A549 (cell line): ENCODE measurements around the gene LARP4. TPM values are rescaled to one million over a fixed set of nuclear protein-coding genes. Genes with fewer than 3 reads are reported as not detected.

Experiments used
- ATAC-seq, 2 experiments: fragments of 200-7000 bp in 1 of 2; fragments of >200 bp in 1 of 2; cut with Nextera tagmentation in 1 of 2; cut with Tn5 transposase in 1 of 2; 3 replicates each; pipeline versions ENCODE4 v1.8.0 to v1.9.1; 2018 to 2020; ENCODE audit warnings: mild to moderate bottlenecking in 1 of 2, moderate library complexity in 1 of 2
- CTCF ChIA-PET: fragments of 300-600 bp; sonication (Branson Sonifier 250); formaldehyde crosslinking; extraction: SDS; loops from one replicate; lab custom pipeline; 2021; ENCODE audit warnings: antibody characterized with exemption, inconsistent platforms; lab: Yijun Ruan, JAX
- POLR2A ChIA-PET: fragments of 350-600 bp; formaldehyde crosslinking; extraction: SDS; loops from one replicate; lab custom pipeline; 2021; ENCODE audit warnings: antibody characterized with exemption, inconsistent platforms; lab: Yijun Ruan, JAX
- DNase-seq, 2 experiments: peaks; one replicate each; pipeline versions ENCODE4 v3.0.0 to v3.0.0-alpha.2; 2011 to 2016; ENCODE audit warnings: low read depth in 1 of 2, low spot score in 1 of 2
- FAIRE-seq: peaks from 2 replicates; lab custom pipeline; 2011; peaks lifted over from hg19 to GRCh38; lab: Jason Lieb, UNC
- H3K27ac ChIP-seq, 2 experiments: fragments of >200 bp; sonication (Bioruptor Twin); formaldehyde crosslinking; 3 replicates each; pipeline ENCODE4 v1.5.1; 2016 to 2017
- H3K4me1 ChIP-seq: fragments of >200 bp; sonication (Bioruptor Twin); formaldehyde crosslinking; 3 replicates; pipeline ENCODE4 v1.6.1; 2016
- H3K4me2 ChIP-seq: fragments of >200 bp; sonication (Bioruptor Twin); formaldehyde crosslinking; 3 replicates; pipeline ENCODE4 v1.6.1; 2016
- H3K4me3 ChIP-seq: fragments of >200 bp; sonication (Bioruptor Twin); formaldehyde crosslinking; 3 replicates; pipeline ENCODE4 v1.5.1; 2016
- H3K9me3 ChIP-seq: fragments of >200 bp; sonication (Bioruptor Twin); formaldehyde crosslinking; 3 replicates; pipeline ENCODE4 v1.6.1; 2016
- EHMT2 ChIP-seq: fragments of 200-600 bp; sonication (generic); IDR thresholded peaks from 2 replicates; pipeline ENCODE4 v1.6.1; 2016; ENCODE audit warnings: antibody characterized with exemption, low read depth, mild to moderate bottlenecking, moderate library complexity
- EP300 ChIP-seq, 2 experiments: fragments of >200 bp; sonication (Bioruptor Twin); formaldehyde crosslinking; IDR thresholded peaks; 2 replicates in 1 of 2; 3 replicates in 1 of 2; pipeline ENCODE4 v1.6.1; 2016 to 2017
- ESRRA ChIP-seq: fragments of 150-350 bp; IDR thresholded peaks from 2 replicates; pipeline ENCODE4 v1.6.1; 2014; ENCODE audit warnings: mild to moderate bottlenecking, low read length, borderline replicate concordance
- FOXS1 ChIP-seq: fragments of 250-450 bp; sonication (Bioruptor Pico); IDR thresholded peaks from 2 replicates; pipeline ENCODE4 v1.5.0; 2020; ENCODE audit warnings: mild to moderate bottlenecking, moderate library complexity
- GATA3 ChIP-seq: IDR thresholded peaks from 2 replicates; pipeline ENCODE4 v1.6.1; 2012; ENCODE audit warnings: borderline replicate concordance
- HDAC2 ChIP-seq: fragments of 200-600 bp; sonication (generic); IDR thresholded peaks from 2 replicates; pipeline ENCODE4 v1.6.1; 2016
- HOXA7 ChIP-seq: fragments of 250-450 bp; sonication (Bioruptor Pico); IDR thresholded peaks from 2 replicates; pipeline ENCODE4 v1.5.0; 2020; ENCODE audit warnings: mild to moderate bottlenecking, moderate library complexity
- HOXB13 ChIP-seq: fragments of 250-450 bp; sonication (Bioruptor Pico); IDR thresholded peaks from 2 replicates; pipeline ENCODE4 v1.5.0; 2020; ENCODE audit warnings: low read depth, mild to moderate bottlenecking, moderate library complexity
- JUNB ChIP-seq: fragments of >200 bp; sonication (Bioruptor Twin); formaldehyde crosslinking; IDR thresholded peaks from 2 replicates; pipeline ENCODE4 v1.6.1; 2016
- KDM1A ChIP-seq: fragments of 200-600 bp; sonication (generic); IDR thresholded peaks from 2 replicates; pipeline ENCODE4 v1.6.1; 2016; ENCODE audit warnings: low read depth, mild to moderate bottlenecking
- MAZ ChIP-seq: fragments of 150-350 bp; IDR thresholded peaks from 2 replicates; pipeline ENCODE4 v1.6.1; 2014; ENCODE audit warnings: antibody characterized with exemption, low read depth, low read length, borderline replicate concordance
- NFE2L2 ChIP-seq: fragments of 150-350 bp; conservative IDR thresholded peaks from 2 replicates; pipeline ENCODE4 v1.6.1; 2014; ENCODE audit warnings: low read length
- NPAS2 ChIP-seq: fragments of 250-450 bp; sonication (Bioruptor Pico); IDR thresholded peaks from 2 replicates; pipeline ENCODE4 v1.8.0; 2022; ENCODE audit warnings: mild to moderate bottlenecking, moderate library complexity, borderline replicate concordance
- PHF8 ChIP-seq: fragments of 200-600 bp; sonication (generic); IDR thresholded peaks from 2 replicates; pipeline ENCODE4 v1.6.1; 2016; ENCODE audit warnings: low read depth, mild to moderate bottlenecking, antibody characterized with exemption, moderate library complexity, borderline replicate concordance
- POLR2AphosphoS2 ChIP-seq: conservative IDR thresholded peaks from 2 replicates; pipeline ENCODE4 v1.6.1; 2012; ENCODE audit warnings: low read length, improper control_type of control experiment, inconsistent platforms
- RCOR1 ChIP-seq: fragments of 150-350 bp; IDR thresholded peaks from 2 replicates; pipeline ENCODE4 v1.6.1; 2014; ENCODE audit warnings: antibody characterized with exemption, low read length, low read depth
- RFX5 ChIP-seq: fragments of 450-650 bp; IDR thresholded peaks from 2 replicates; pipeline ENCODE4 v1.7.1; 2014; ENCODE audit warnings: antibody characterized with exemption, mild to moderate bottlenecking, moderate library complexity
- RNF2 ChIP-seq: fragments of 200-600 bp; sonication (generic); IDR thresholded peaks from 2 replicates; pipeline ENCODE4 v1.6.1; 2016; ENCODE audit warnings: low read depth, mild to moderate bottlenecking, antibody characterized with exemption, moderate library complexity, borderline replicate concordance
- SREBF2 ChIP-seq: fragments of 450-650 bp; IDR thresholded peaks from 2 replicates; pipeline ENCODE4 v1.6.1; 2014; ENCODE audit warnings: mild to moderate bottlenecking, moderate library complexity
- TFCP2L1 ChIP-seq: fragments of 250-450 bp; sonication (Bioruptor Pico); IDR thresholded peaks from 2 replicates; pipeline ENCODE4 v1.5.0; 2021; ENCODE audit warnings: mild to moderate bottlenecking
- ZC3H11A ChIP-seq: fragments of 450-650 bp; IDR thresholded peaks from 2 replicates; pipeline ENCODE4 v1.6.1; 2014; ENCODE audit warnings: antibody characterized with exemption, mild to moderate bottlenecking
- ZFP36 ChIP-seq: fragments of 450-650 bp; IDR thresholded peaks from 2 replicates; pipeline ENCODE4 v1.6.1; 2014; ENCODE audit warnings: borderline replicate concordance; ENCODE audit not compliant: partially characterized antibody
- WGBS: methylation state at CpG from one replicate; pipeline ENCODE4 v1.1.6; 2017; ENCODE audit errors: missing lambda C conversion rate; 5-methylcytosine and 5-hydroxymethylcytosine counted together
- polyA plus RNA-seq, 4 experiments: library from polyadenylated mRNA; depleted of rRNA in 3 of 4; stranded (reverse); fragments of >200 nt; fragmentation: RNase III in 1 of 4; extraction: RNeasy Plus Mini Kit Qiagen cat#74134 plus additional on column Dnase treatment in 1 of 4; gene quantifications; 2 replicates in 3 of 4; 3 replicates in 1 of 4; pipeline ENCODE4 v1.2.3, GENCODE V29; 2011 to 2017
- TF ChIP-seq, protein P1 (sequence below): fragments of 450-650 bp; IDR thresholded peaks from 2 replicates; pipeline ENCODE4 v1.6.1; 2014; ENCODE audit warnings: antibody characterized with exemption
- TF ChIP-seq, protein P2 (sequence below): fragments of 150-350 bp; IDR thresholded peaks from 2 replicates; pipeline ENCODE4 v1.6.1; 2014; ENCODE audit warnings: low read depth, mild to moderate bottlenecking, low read length
- TF ChIP-seq, protein P3 (sequence below): IDR thresholded peaks from 2 replicates; pipeline ENCODE4 v1.6.1; 2012; ENCODE audit warnings: low read depth, borderline replicate concordance
- TF ChIP-seq, protein P4 (sequence below): IDR thresholded peaks from 2 replicates; pipeline ENCODE4 v1.6.1; 2012
- TF ChIP-seq, protein P5 (sequence below): fragments of >200 bp; sonication (Bioruptor Twin); formaldehyde crosslinking; IDR thresholded peaks from 2 replicates; pipeline ENCODE4 v1.6.1; 2016

The LARP4 gene
- polyA plus RNA-seq, 2 of the 4 experiments (the other 2 are of a cell fraction), result 38.2 to 67.8 TPM

DNA sequence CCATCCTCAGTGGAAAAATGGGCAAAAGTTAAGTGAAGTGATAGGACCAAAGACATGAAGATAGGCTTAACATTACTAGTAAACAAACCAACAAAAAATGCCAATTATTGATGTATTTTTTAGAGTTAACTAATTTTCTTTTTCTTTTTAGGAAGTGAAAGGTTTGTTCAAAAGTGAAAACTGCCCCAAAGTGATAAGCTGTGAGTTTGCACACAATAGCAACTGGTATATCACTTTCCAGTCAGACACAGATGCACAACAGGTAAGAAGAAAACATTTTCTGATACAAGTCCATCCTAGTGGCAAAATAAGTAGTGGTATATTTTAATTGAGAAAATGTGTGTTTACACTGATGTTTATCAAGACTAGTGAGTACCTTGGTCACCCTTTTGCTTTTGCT, 39.6 kb downstream of the LARP4 start:
- CTCF ChIA-PET, result interaction anchor here (0.6 kb wide), 1 partner anchor 200 kb away, joined by 3 read pairs; no protein-coding TSS in a partner anchor
- ATAC-seq (no peak), FAIRE-seq (no peak)

DNA sequence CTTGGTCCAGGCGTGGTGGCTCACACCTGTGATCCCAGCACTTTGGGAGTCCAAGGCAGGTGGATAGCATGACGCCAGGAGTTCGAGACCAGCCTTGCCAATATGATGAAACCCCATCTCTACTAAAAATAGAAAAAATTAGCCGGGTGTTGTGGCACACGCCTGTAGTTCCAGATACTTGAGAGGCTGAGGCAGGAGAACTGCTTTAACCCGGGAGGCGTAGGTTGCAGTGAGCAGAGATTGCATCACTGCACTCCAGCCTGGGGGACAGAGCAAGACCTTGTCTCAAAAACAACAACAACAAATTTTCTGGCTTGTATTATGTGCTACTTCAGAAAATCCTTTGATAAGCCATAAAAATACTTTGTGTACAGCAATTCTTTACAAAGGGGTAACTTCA, 41.1 kb downstream of the LARP4 start:
- ChIA-PET CTCF (no interaction called here), POLR2A (no interaction called here)
- Histone ChIP-seq H3K27ac (no peak overlapping the region), H3K9me3 (no peaks in the 10 kb centered on the region), H3K4me1 (no peaks in the 10 kb centered on the region), H3K4me2 (no peak overlapping the region), H3K4me3 (no peak overlapping the region)
- no peak for FAIRE-seq
- DNase-seq, result no peak
- 87% methylated on average over 7 of the region's 7 CpGs for WGBS
- ATAC-seq, result no peak
- TF ChIP-seq NPAS2 (CRISPR knock-in tag), result no peak
- no peak for TF ChIP-seq HOXA7 (CRISPR knock-in tag)
- TF ChIP-seq ESRRA, result no peak
- TF ChIP-seq, protein P1, sequence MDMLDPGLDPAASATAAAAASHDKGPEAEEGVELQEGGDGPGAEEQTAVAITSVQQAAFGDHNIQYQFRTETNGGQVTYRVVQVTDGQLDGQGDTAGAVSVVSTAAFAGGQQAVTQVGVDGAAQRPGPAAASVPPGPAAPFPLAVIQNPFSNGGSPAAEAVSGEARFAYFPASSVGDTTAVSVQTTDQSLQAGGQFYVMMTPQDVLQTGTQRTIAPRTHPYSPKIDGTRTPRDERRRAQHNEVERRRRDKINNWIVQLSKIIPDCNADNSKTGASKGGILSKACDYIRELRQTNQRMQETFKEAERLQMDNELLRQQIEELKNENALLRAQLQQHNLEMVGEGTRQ, result no peak
- TF ChIP-seq, protein P2, sequence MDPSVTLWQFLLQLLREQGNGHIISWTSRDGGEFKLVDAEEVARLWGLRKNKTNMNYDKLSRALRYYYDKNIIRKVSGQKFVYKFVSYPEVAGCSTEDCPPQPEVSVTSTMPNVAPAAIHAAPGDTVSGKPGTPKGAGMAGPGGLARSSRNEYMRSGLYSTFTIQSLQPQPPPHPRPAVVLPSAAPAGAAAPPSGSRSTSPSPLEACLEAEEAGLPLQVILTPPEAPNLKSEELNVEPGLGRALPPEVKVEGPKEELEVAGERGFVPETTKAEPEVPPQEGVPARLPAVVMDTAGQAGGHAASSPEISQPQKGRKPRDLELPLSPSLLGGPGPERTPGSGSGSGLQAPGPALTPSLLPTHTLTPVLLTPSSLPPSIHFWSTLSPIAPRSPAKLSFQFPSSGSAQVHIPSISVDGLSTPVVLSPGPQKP, result no peak
- no peak for TF ChIP-seq TFCP2L1 (CRISPR knock-in tag)
- TF ChIP-seq FOXS1 (CRISPR knock-in tag), result no peak
- no peak for TF ChIP-seq GATA3
- no peak for TF ChIP-seq EP300 (IDR thresholded peaks at IDR 0.05)
- no peak for TF ChIP-seq SREBF2
- TF ChIP-seq POLR2AphosphoS2, result no peak
- TF ChIP-seq HOXB13 (CRISPR knock-in tag), result no peak
- no peak for TF ChIP-seq ZC3H11A
- no peak for TF ChIP-seq KDM1A
- no peak for TF ChIP-seq JUNB
- TF ChIP-seq, protein P3, sequence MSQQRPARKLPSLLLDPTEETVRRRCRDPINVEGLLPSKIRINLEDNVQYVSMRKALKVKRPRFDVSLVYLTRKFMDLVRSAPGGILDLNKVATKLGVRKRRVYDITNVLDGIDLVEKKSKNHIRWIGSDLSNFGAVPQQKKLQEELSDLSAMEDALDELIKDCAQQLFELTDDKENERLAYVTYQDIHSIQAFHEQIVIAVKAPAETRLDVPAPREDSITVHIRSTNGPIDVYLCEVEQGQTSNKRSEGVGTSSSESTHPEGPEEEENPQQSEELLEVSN, result no peak
- TF ChIP-seq MAZ, result no peak

More for the DNA sequence above, 39.6 kb downstream of the LARP4 start:
- no peaks in the 10 kb centered on the region for H3K9me3 ChIP-seq
- POLR2A ChIA-PET, result no interaction called here
- no peak for TF ChIP-seq RNF2
- no peak for TF ChIP-seq HOXA7 (CRISPR knock-in tag)
- TF ChIP-seq, protein P4, sequence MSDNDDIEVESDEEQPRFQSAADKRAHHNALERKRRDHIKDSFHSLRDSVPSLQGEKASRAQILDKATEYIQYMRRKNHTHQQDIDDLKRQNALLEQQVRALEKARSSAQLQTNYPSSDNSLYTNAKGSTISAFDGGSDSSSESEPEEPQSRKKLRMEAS, result no peak
- TF ChIP-seq HOXB13 (CRISPR knock-in tag), result no peak
- no peak for TF ChIP-seq KDM1A
- no peak for TF ChIP-seq TFCP2L1 (CRISPR knock-in tag)
- no peak for TF ChIP-seq RFX5
- TF ChIP-seq EHMT2, result no peak
- TF ChIP-seq, protein P5, sequence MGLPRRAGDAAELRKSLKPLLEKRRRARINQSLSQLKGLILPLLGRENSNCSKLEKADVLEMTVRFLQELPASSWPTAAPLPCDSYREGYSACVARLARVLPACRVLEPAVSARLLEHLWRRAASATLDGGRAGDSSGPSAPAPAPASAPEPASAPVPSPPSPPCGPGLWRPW, result no peak
- no peak for TF ChIP-seq RCOR1
- no peak for TF ChIP-seq ESRRA
- no peak for TF ChIP-seq ZFP36
- TF ChIP-seq NFE2L2, result no peak
- no peak for TF ChIP-seq PHF8
- no peak for TF ChIP-seq HDAC2
- no peak overlapping the region for H3K27ac ChIP-seq
- no peak for DNase-seq
- no peaks in the 10 kb centered on the region for H3K4me1 ChIP-seq
- H3K4me3 ChIP-seq, result no peak overlapping the region
- H3K4me2 ChIP-seq, result no peak overlapping the region
